NCI-H2196 treated with DMSO at 0.1 percent for 48 hours (cell line): ENCODE results near the gene KCNK4.

Experiments used
- DNase-seq: peaks from one replicate; lab custom pipeline; 2025; ENCODE audit not compliant: unreplicated experiment; lab: John Stamatoyannopoulos, UW

Gene KCNK4

GRCh38 chr11:64268025-64268892 lies 22.8 kb upstream of the KCNK4 start:
- DNase-seq = peak; percentile 61

- DNase-seq = no peak
Observed at GRCh38 chr11:64268893-64269539, 22.1 kb upstream of the KCNK4 start.

GRCh38 chr11:64269540-64270220 lies 21.4 kb upstream of the KCNK4 start:
- peak; percentile 99 for DNase-seq

GRCh38 chr11:64275031-64275800 lies 15.9 kb upstream of the KCNK4 start:
- no peak for DNase-seq

- DNase-seq = no peak
Observed at GRCh38 chr11:64275841-64276240, 15.3 kb upstream of the KCNK4 start.

- DNase-seq = no peak
Observed at GRCh38 chr11:64276653-64277431, 14.3 kb upstream of the KCNK4 start.

- DNase-seq = no peak
Observed at GRCh38 chr11:64278576-64279190, 12.4 kb upstream of the KCNK4 start.

- DNase-seq = no peak
Observed at GRCh38 chr11:64281957-64282770, 8.9 kb upstream of the KCNK4 start.

- DNase-seq = no peak
Observed at GRCh38 chr11:64283092-64283491, 8.0 kb upstream of the KCNK4 start.

GRCh38 chr11:64284048-64284961 lies 6.8 kb upstream of the KCNK4 start, which contains the start of gene BAD:
Gene BAD, minus strand, starts transcription at chr11:64284665. Its CDS starts 297 bp downstream, at chr11:64284368.
- DNase-seq = peak; percentile 84

- peak; percentile 61 for DNase-seq
Observed at GRCh38 chr11:64284962-64285884, 5.9 kb upstream of the KCNK4 start, which contains the start of gene GPR137. Gene GPR137, plus strand, starts transcription at chr11:64285848. Its CDS starts 677 bp downstream, at chr11:64286525.

GRCh38 chr11:64285885-64286800 lies 5.0 kb upstream of the KCNK4 start:
- peak; percentile 54 for DNase-seq

- DNase-seq = no peak
Observed at GRCh38 chr11:64286801-64287159, 4.3 kb upstream of the KCNK4 start.

- DNase-seq = no peak
Observed at GRCh38 chr11:64287676-64288352, 3.3 kb upstream of the KCNK4 start.

- DNase-seq = no peak
Observed at GRCh38 chr11:64288353-64288750, 2.8 kb upstream of the KCNK4 start.
